Inflammatory macrophage treated with lipopolysaccharide for 1 hour (primary cell): ENCODE results near the gene METTL25B.
A peak's percentile ranks its signal among the peaks of the same experiment; 100 is the strongest.

ENCODE experiments used
- DNase-seq, 2 donors: peaks; one replicate each; pipeline ENCODE4 v3.0.0-alpha.2; 2020 to 2022

METTL25B gene

GRCh38 chr1:156703336-156703735, 24.9 kb upstream of the METTL25B start:
- no peak for DNase-seq

GRCh38 chr1:156703741-156704140, 24.5 kb upstream of the METTL25B start:
- DNase-seq: no peak

- no peak for DNase-seq
Observed at GRCh38 chr1:156704166-156704711, 24.0 kb upstream of the METTL25B start.

GRCh38 chr1:156704930-156705320, 23.3 kb upstream of the METTL25B start:
- peak; percentile 27 to 36 for DNase-seq

- no peak for DNase-seq
Observed at GRCh38 chr1:156705321-156705917, 22.9 kb upstream of the METTL25B start, which contains the start of gene CRABP2. CRABP2 (minus strand) TSS chr1:156705583; CDS start chr1:156705446, 137 bp downstream.

GRCh38 chr1:156705918-156706656, 22.2 kb upstream of the METTL25B start:
- peak; percentile 37 to 75 for DNase-seq

- DNase-seq: no peak
Observed at GRCh38 chr1:156706657-156707416, 21.4 kb upstream of the METTL25B start.

GRCh38 chr1:156707417-156708217, 20.7 kb upstream of the METTL25B start:
- no peak for DNase-seq

GRCh38 chr1:156708218-156708661, 20.0 kb upstream of the METTL25B start:
- DNase-seq: no peak

GRCh38 chr1:156709031-156709430, 19.2 kb upstream of the METTL25B start:
- DNase-seq: no peak

GRCh38 chr1:156709757-156710489, 18.3 kb upstream of the METTL25B start:
- no peak for DNase-seq

- no peak for DNase-seq
Observed at GRCh38 chr1:156711011-156711817, 17.1 kb upstream of the METTL25B start.

- no peak for DNase-seq
Observed at GRCh38 chr1:156712626-156713025, 15.6 kb upstream of the METTL25B start.

GRCh38 chr1:156714830-156715229, 13.4 kb upstream of the METTL25B start:
- DNase-seq: no peak

- DNase-seq: no peak
Observed at GRCh38 chr1:156717351-156717750, 10.9 kb upstream of the METTL25B start.

GRCh38 chr1:156721131-156721530, 7.1 kb upstream of the METTL25B start:
- no peak for DNase-seq

GRCh38 chr1:156721535-156721934, 6.7 kb upstream of the METTL25B start:
- DNase-seq: no peak

GRCh38 chr1:156725683-156726280, 2.5 kb upstream of the METTL25B start:
- DNase-seq: peak; percentile 74 to 94

GRCh38 chr1:156726549-156727226, 1.6 kb upstream of the METTL25B start:
- DNase-seq: peak; percentile 60 to 79

- no peak for DNase-seq
Observed at GRCh38 chr1:156727492-156727891, 777 bp upstream of the METTL25B start.
